H1 (cell line): ENCODE data around the gene AMBP. TPM values are rescaled to one million over a fixed set of nuclear protein-coding genes. Genes with fewer than 3 reads are reported as not detected.

Experiments
- CTCF ChIA-PET: fragments of 300-600 bp; sonication (Branson Sonifier 250); formaldehyde crosslinking; loops from one replicate; lab custom pipeline; 2021; ENCODE audit not compliant: partially characterized antibody; lab: Charles Lee
- POLR2A ChIA-PET: fragments of 300-600 bp; sonication (Branson Sonifier 250); formaldehyde crosslinking; loops from one replicate; lab custom pipeline; 2021; ENCODE audit warnings: inconsistent platforms; ENCODE audit not compliant: partially characterized antibody; lab: Charles Lee
- DNase-seq, 2 experiments: peaks; one replicate each; pipeline versions ENCODE4 v3.0.0 to v3.0.0-alpha.2; 2010 to 2022; ENCODE audit warnings: low spot score in 2 of 2, low read depth in 1 of 2, mixed read lengths in 1 of 2
- FAIRE-seq: peaks from 2 replicates; lab custom pipeline; 2011; peaks lifted over from hg19 to GRCh38; lab: Jason Lieb, UNC
- H2AFZ ChIP-seq: 2 replicates; pipeline ENCODE4 v1.8.1; 2012; ENCODE audit warnings: low read length, inconsistent platforms
- H2AK5ac ChIP-seq: 2 replicates; pipeline ENCODE4 v1.6.1; 2013; ENCODE audit warnings: low read depth, low read length
- H2BK120ac ChIP-seq: replicated peaks from 2 replicates; pipeline ENCODE3; 2013; ENCODE audit warnings: low read depth, low read length, inconsistent platforms
- H2BK12ac ChIP-seq: 2 replicates; pipeline ENCODE4 v1.6.1; 2013; ENCODE audit warnings: low read depth, low read length
- H2BK15ac ChIP-seq: 2 replicates; pipeline ENCODE4 v1.6.1; 2013; ENCODE audit warnings: low read length
- H2BK20ac ChIP-seq: 2 replicates; pipeline ENCODE4 v1.6.1; 2013; ENCODE audit warnings: low read length
- H2BK5ac ChIP-seq: 2 replicates; pipeline ENCODE4 v1.6.1; 2013; ENCODE audit warnings: low read depth, low read length
- H3K14ac ChIP-seq: 2 replicates; pipeline ENCODE4 v1.6.1; 2013; ENCODE audit warnings: inconsistent platforms; ENCODE audit not compliant: insufficient read length
- H3K18ac ChIP-seq: 2 replicates; pipeline ENCODE4 v1.6.1; 2013; ENCODE audit warnings: low read length; ENCODE audit errors: extremely low read depth
- H3K23ac ChIP-seq: 2 replicates; pipeline ENCODE4 v1.6.1; 2013; ENCODE audit warnings: inconsistent platforms; ENCODE audit not compliant: insufficient read length
- H3K23me2 ChIP-seq: 2 replicates; pipeline ENCODE4 v1.6.1; 2013; ENCODE audit warnings: low read depth, low read length
- H3K27ac ChIP-seq: 2 replicates; pipeline ENCODE4 v1.6.1; 2011; ENCODE audit warnings: low read depth, low read length, inconsistent platforms
- H3K27me3 ChIP-seq, 4 experiments: replicated peaks in 1 of 4; 1 replicate in 1 of 4; 2 replicates in 3 of 4; pipeline versions ENCODE4 v1.6.1 to v1.8.1; 2011 to 2013; ENCODE audit warnings: low read length in 3 of 4, mild to moderate bottlenecking in 3 of 4, inconsistent platforms in 2 of 4, mixed read lengths in 2 of 4, moderate library complexity in 1 of 4; ENCODE audit not compliant: control insufficient read depth in 3 of 4, insufficient read depth in 3 of 4; ENCODE audit errors: extremely low read depth in 1 of 4
- H3K36me3 ChIP-seq, 4 experiments: 2 replicates each; pipeline versions ENCODE4 v1.6.1 to v1.8.1; 2011 to 2013; ENCODE audit warnings: mild to moderate bottlenecking in 4 of 4, low read length in 3 of 4, moderate library complexity in 2 of 4, control low read depth in 1 of 4, inconsistent platforms in 1 of 4; ENCODE audit not compliant: insufficient read depth in 4 of 4, control insufficient read depth in 2 of 4
- H3K4ac ChIP-seq: replicated peaks from 2 replicates; pipeline ENCODE3; 2013; ENCODE audit warnings: low read length, low read depth, mixed read lengths, inconsistent platforms; ENCODE audit not compliant: insufficient read length
- H3K4me1 ChIP-seq, 4 experiments: replicated peaks in 1 of 4; 1 replicate in 1 of 4; 2 replicates in 3 of 4; pipeline versions ENCODE4 v1.6.1 to v1.8.1; 2011 to 2013; ENCODE audit warnings: low read length in 3 of 4, inconsistent platforms in 2 of 4, mixed read lengths in 1 of 4; ENCODE audit not compliant: insufficient read depth in 4 of 4, control insufficient read depth in 3 of 4
- H3K4me2 ChIP-seq, 2 experiments: 2 replicates each; pipeline versions ENCODE4 v1.6.1 to v1.8.1; 2011 to 2013; ENCODE audit warnings: low read depth in 2 of 2, low read length in 2 of 2, control low read depth in 1 of 2, inconsistent platforms in 1 of 2, mild to moderate bottlenecking in 1 of 2; ENCODE audit not compliant: insufficient read depth in 1 of 2
- H3K4me3 ChIP-seq, 4 experiments: fragments of 200-600, 300-600 bp in 1 of 4; sonication (generic), shearing (Covaris generic), sonication (Bioruptor Twin) in 1 of 4; 2 replicates each; pipeline versions ENCODE4 v1.5.1 to v1.8.1; 2011 to 2016; ENCODE audit warnings: low read length in 4 of 4, low read depth in 3 of 4, control low read depth in 2 of 4, inconsistent platforms in 2 of 4, mild to moderate bottlenecking in 2 of 4, mixed read lengths in 1 of 4, moderate library complexity in 1 of 4; ENCODE audit not compliant: insufficient read depth in 2 of 4; ENCODE audit errors: extremely low read depth in 1 of 4
- H3K56ac ChIP-seq: replicated peaks from 2 replicates; pipeline ENCODE3; 2013; ENCODE audit warnings: low read depth, mild to moderate bottlenecking, mixed read lengths, low read length, inconsistent platforms; ENCODE audit not compliant: insufficient read length
- H3K79me1 ChIP-seq: 2 replicates; pipeline ENCODE4 v1.6.1; 2013; ENCODE audit warnings: low read depth, low read length, control low read depth
- H3K79me2 ChIP-seq, 2 experiments: 2 replicates each; pipeline versions ENCODE4 v1.6.1 to v1.8.1; 2012 to 2013; ENCODE audit warnings: low read length in 2 of 2, mild to moderate bottlenecking in 2 of 2, inconsistent platforms in 1 of 2; ENCODE audit not compliant: insufficient read depth in 2 of 2, control insufficient read depth in 1 of 2
- H3K9ac ChIP-seq, 4 experiments: replicated peaks in 1 of 4; 1 replicate in 1 of 4; 2 replicates in 3 of 4; pipeline versions ENCODE4 v1.6.1 to v1.8.1; 2011 to 2013; ENCODE audit warnings: low read depth in 3 of 4, low read length in 3 of 4, control low read depth in 2 of 4, mild to moderate bottlenecking in 2 of 4, moderate library complexity in 2 of 4, inconsistent platforms in 1 of 4; ENCODE audit errors: extremely low read depth in 1 of 4
- H3K9me3 ChIP-seq, 2 experiments: 2 replicates each; pipeline versions ENCODE4 v1.6.1 to v1.8.1; 2012 to 2013; ENCODE audit warnings: mild to moderate bottlenecking in 2 of 2, moderate library complexity in 2 of 2, control low read depth in 1 of 2, inconsistent platforms in 1 of 2, low read depth in 1 of 2, low read length in 1 of 2, mixed read lengths in 1 of 2; ENCODE audit not compliant: insufficient read depth in 2 of 2
- H4K20me1 ChIP-seq, 2 experiments: replicated peaks in 1 of 2; 2 replicates each; pipeline versions ENCODE3 to v1.8.1; 2011 to 2013; ENCODE audit warnings: inconsistent platforms in 2 of 2, low read length in 2 of 2, mild to moderate bottlenecking in 1 of 2; ENCODE audit not compliant: insufficient read depth in 2 of 2, control insufficient read depth in 1 of 2
- H4K5ac ChIP-seq: 2 replicates; pipeline ENCODE4 v1.6.1; 2013; ENCODE audit warnings: low read length, low read depth, mixed read lengths, inconsistent platforms; ENCODE audit not compliant: insufficient read length
- H4K8ac ChIP-seq: 2 replicates; pipeline ENCODE4 v1.8.0; 2013; ENCODE audit warnings: mild to moderate bottlenecking, moderate library complexity, low read length, inconsistent platforms; ENCODE audit not compliant: insufficient read depth; ENCODE audit errors: extremely low read depth
- H4K91ac ChIP-seq: replicated peaks from 2 replicates; pipeline ENCODE3; 2013; ENCODE audit warnings: low read length, mixed read lengths, inconsistent platforms; ENCODE audit not compliant: insufficient read length
- KDM4A ChIP-seq: IDR thresholded peaks from one replicate; pipeline ENCODE4 v1.7.1; 2012; ENCODE audit warnings: low read depth, mild to moderate bottlenecking, moderate library complexity, low read length, inconsistent platforms; ENCODE audit not compliant: severe bottlenecking
- SP4 ChIP-seq: IDR thresholded peaks from 2 replicates; pipeline ENCODE4 v1.6.1; 2012; ENCODE audit warnings: low read length, inconsistent platforms
- WGBS, 2 experiments: shearing (Covaris generic) in 1 of 2; methylation state at CpG; one replicate each; pipeline versions ENCODE4 v1.1.6 to v1.1.7; 2013 to 2015; ENCODE audit warnings: low lambda C conversion rate in 2 of 2, mixed read lengths in 2 of 2, inconsistent platforms in 1 of 2, low coverage in 1 of 2, missing lambda C conversion rate in 1 of 2; ENCODE audit not compliant: insufficient replicate concordance in 2 of 2, insufficient coverage in 1 of 2, insufficient read length in 1 of 2; ENCODE audit errors: extremely low coverage in 1 of 2, missing lambda C conversion rate in 1 of 2; 5-methylcytosine and 5-hydroxymethylcytosine counted together
- polyA plus RNA-seq, 7 experiments: library from polyadenylated mRNA; depleted of rRNA in 3 of 7; stranded (reverse) in 5 of 7; unstranded in 2 of 7; fragments of >200 nt in 5 of 7; fragments of 200-250 nt in 2 of 7; gene quantifications; 1 replicate in 5 of 7; 2 replicates in 1 of 7; 4 replicates in 1 of 7; pipeline versions ENCODE4 v1.2.1 to v1.2.3, GENCODE V29; 2011 to 2013; ENCODE audit warnings: missing spikeins in 2 of 7, mixed read lengths in 2 of 7
- total RNA-seq: library from RNA; stranded (reverse); fragmentation: NEBNext Ultra II Directional; extraction: Animal tissue kit (Norgen Biotek cat#: 25700); gene quantifications from 2 replicates; pipeline ENCODE4 v1.2.1, GENCODE V29; 2021
- TF ChIP-seq, protein P1 (sequence below): IDR thresholded peaks from 2 replicates; pipeline ENCODE4 v1.6.1; 2012; ENCODE audit warnings: low read length, inconsistent platforms
- TF ChIP-seq, protein P2 (sequence below): IDR thresholded peaks from 2 replicates; pipeline ENCODE4 v1.6.1; 2012; ENCODE audit warnings: inconsistent platforms
- TF ChIP-seq, protein P3 (sequence below): IDR thresholded peaks from 2 replicates; pipeline ENCODE4 v1.6.1; 2011; ENCODE audit warnings: low read length, improper control_type of control experiment

The AMBP gene
- total and polyA plus RNA-seq, 2 of the 8 experiments (the other 6 are each of a cell fraction or from before 2014, with no cell fraction given): 3.0 to 4.0 TPM

DNA sequence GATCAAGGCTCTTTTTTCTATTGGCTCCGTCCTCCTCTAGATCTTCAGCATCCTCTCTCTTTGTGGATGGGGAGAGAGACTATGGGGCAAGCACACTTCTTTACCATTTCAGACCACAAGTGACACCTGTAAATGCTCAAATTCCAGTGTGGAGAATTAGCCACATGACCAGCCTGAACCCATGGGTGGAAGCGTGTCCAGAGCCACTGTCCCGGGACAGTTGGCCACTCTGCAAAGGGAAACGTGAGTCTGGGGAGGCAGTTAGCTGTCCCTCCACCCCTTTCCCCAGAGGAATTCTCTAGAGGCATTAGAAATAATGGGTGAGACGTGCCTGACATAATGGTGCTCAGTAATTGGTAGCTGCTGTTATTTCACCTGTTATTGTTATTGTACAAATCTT is 40.9 kb downstream of the AMBP start:
- WGBS, 2 experiments: 84% methylated on average over 5 of the region's 5 CpGs; no CpG with 5 or more reads in 1 of the 2 experiments
- Histone ChIP-seq H3K79me1 (no peaks in the 10 kb centered on the region), H3K4ac (no peak overlapping the region), H3K23me2 (no peaks in the 10 kb centered on the region; the same call in 1 of the 2 replicates), H3K36me3 (peaks cover 0 to 16% (median 4%) of the 10 kb centered on the region in 4 experiments; a peak in 4 of 8 replicates), H2BK15ac (no peak overlapping the region), H2AFZ (no peak overlapping the region), H3K9me3 (no peaks in the 10 kb centered on the region), H3K18ac (no peak overlapping the region), H3K23ac (no peak overlapping the region), H3K14ac (no peak overlapping the region), H3K9ac (no peak overlapping the region), H3K4me2 (no peak overlapping the region), H2BK20ac (no peak overlapping the region), H3K79me2 (no peaks in the 10 kb centered on the region), H2BK5ac (no peak overlapping the region), H3K27ac (no peak overlapping the region), H3K4me3 (no peak overlapping the region), H2AK5ac (no peak overlapping the region), H4K5ac (no peak overlapping the region), H3K27me3 (no peaks in the 10 kb centered on the region), H4K91ac (no peak overlapping the region), H3K4me1 (peaks cover 0 to 8% (median 6%) of the 10 kb centered on the region in 4 experiments; a peak in 4 of 7 replicates), H2BK12ac (no peak overlapping the region), H2BK120ac (no peak overlapping the region), H4K8ac (no peak overlapping the region), H3K56ac (no peak overlapping the region), H4K20me1 (no peaks in the 10 kb centered on the region)
- DNase-seq (peak in 1 of 2 experiments; percentile 33), FAIRE-seq (no peak)
- ChIA-PET CTCF (interaction anchor here (0.5 to 2.4 kb wide), 10 partner anchors 10 to 729 kb away, joined by 3 to 8 read pairs (median 3); no protein-coding TSS in a partner anchor), POLR2A (no interaction called here)
- TF ChIP-seq, protein P1, sequence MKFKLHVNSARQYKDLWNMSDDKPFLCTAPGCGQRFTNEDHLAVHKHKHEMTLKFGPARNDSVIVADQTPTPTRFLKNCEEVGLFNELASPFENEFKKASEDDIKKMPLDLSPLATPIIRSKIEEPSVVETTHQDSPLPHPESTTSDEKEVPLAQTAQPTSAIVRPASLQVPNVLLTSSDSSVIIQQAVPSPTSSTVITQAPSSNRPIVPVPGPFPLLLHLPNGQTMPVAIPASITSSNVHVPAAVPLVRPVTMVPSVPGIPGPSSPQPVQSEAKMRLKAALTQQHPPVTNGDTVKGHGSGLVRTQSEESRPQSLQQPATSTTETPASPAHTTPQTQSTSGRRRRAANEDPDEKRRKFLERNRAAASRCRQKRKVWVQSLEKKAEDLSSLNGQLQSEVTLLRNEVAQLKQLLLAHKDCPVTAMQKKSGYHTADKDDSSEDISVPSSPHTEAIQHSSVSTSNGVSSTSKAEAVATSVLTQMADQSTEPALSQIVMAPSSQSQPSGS: no peak
- TF ChIP-seq SP4 (no peak), KDM4A (no peak)
- TF ChIP-seq, protein P2, sequence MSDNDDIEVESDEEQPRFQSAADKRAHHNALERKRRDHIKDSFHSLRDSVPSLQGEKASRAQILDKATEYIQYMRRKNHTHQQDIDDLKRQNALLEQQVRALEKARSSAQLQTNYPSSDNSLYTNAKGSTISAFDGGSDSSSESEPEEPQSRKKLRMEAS: no peak
- TF ChIP-seq, protein P3, sequence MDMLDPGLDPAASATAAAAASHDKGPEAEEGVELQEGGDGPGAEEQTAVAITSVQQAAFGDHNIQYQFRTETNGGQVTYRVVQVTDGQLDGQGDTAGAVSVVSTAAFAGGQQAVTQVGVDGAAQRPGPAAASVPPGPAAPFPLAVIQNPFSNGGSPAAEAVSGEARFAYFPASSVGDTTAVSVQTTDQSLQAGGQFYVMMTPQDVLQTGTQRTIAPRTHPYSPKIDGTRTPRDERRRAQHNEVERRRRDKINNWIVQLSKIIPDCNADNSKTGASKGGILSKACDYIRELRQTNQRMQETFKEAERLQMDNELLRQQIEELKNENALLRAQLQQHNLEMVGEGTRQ: no peak
